SU-DHL-6 (cell line): ENCODE data around the gene SLC25A44.

Experiments used
- H2AFZ ChIP-seq: fragments of 200-600 bp; sonication (generic); 2 replicates; pipeline ENCODE4 v1.6.1; 2014; ENCODE audit warnings: low read depth, mild to moderate bottlenecking, moderate library complexity, mixed read lengths, antibody characterized with exemption, low read length; ENCODE audit not compliant: severe bottlenecking
- H3F3A ChIP-seq: fragments of 200-600 bp; shearing (Covaris generic); 2 replicates; pipeline ENCODE4 v1.6.0; 2016; ENCODE audit warnings: antibody characterized with exemption, mild to moderate bottlenecking; ENCODE audit not compliant: insufficient read depth
- H3K27ac ChIP-seq: fragments of 200-600 bp; sonication (generic); 2 replicates; pipeline ENCODE4 v1.5.1; 2016; ENCODE audit warnings: low read depth, mild to moderate bottlenecking, low read length, moderate library complexity, mixed read lengths
- H3K27me3 ChIP-seq: fragments of 200-600 bp; sonication (generic), shearing (Covaris generic); 2 replicates; pipeline ENCODE4 v1.6.0; 2014; ENCODE audit warnings: mild to moderate bottlenecking, low read length
- H3K36me3 ChIP-seq: fragments of 200-600 bp; sonication (generic); 2 replicates; pipeline ENCODE4 v1.6.1; 2014; ENCODE audit warnings: mild to moderate bottlenecking, low read length, mixed read lengths
- H3K4me2 ChIP-seq: fragments of 300-600, 200-600 bp; shearing (Covaris generic), sonication (generic); 2 replicates; pipeline ENCODE4 v1.6.0; 2014; ENCODE audit warnings: low read length, low read depth, mild to moderate bottlenecking; ENCODE audit not compliant: poor library complexity, severe bottlenecking
- H3K4me3 ChIP-seq: fragments of 200-600 bp; sonication (generic); 2 replicates; pipeline ENCODE4 v1.5.1; 2014; ENCODE audit warnings: antibody characterized with exemption, low read length, mild to moderate bottlenecking, mixed read lengths; ENCODE audit not compliant: insufficient read depth, poor library complexity, severe bottlenecking
- H3K79me2 ChIP-seq: fragments of 200-600 bp; sonication (generic); 2 replicates; pipeline ENCODE4 v1.6.1; 2014; ENCODE audit warnings: mild to moderate bottlenecking, low read length, moderate library complexity; ENCODE audit not compliant: insufficient read depth
- H3K9ac ChIP-seq: fragments of 200-600 bp; sonication (generic); 2 replicates; pipeline ENCODE4 v1.7.0; 2014; ENCODE audit warnings: mild to moderate bottlenecking, low read length
- H3K9me2 ChIP-seq: fragments of 200-600 bp; sonication (generic); replicated peaks from 2 replicates; pipeline ENCODE4 v1.6.1; 2014; ENCODE audit warnings: low read length; ENCODE audit not compliant: insufficient read depth
- H3K9me3 ChIP-seq: fragments of 200-600 bp; sonication (generic); 2 replicates; pipeline ENCODE4 v1.6.1; 2014; ENCODE audit warnings: low read length, mixed read lengths; ENCODE audit not compliant: insufficient read depth
- H4K20me1 ChIP-seq: fragments of 200-600 bp; sonication (generic); 2 replicates; pipeline ENCODE4 v1.6.1; 2014; ENCODE audit warnings: low read depth, mild to moderate bottlenecking, antibody characterized with exemption, low read length, moderate library complexity, mixed read lengths
- EZH2phosphoT487 ChIP-seq: fragments of 200-600 bp; sonication (generic), shearing (Covaris generic); conservative IDR thresholded peaks from 2 replicates; pipeline ENCODE4 v1.6.1; 2018; ENCODE audit warnings: mild to moderate bottlenecking, antibody characterized with exemption, low read length, moderate library complexity, mixed read lengths
- TF ChIP-seq, protein P1 (sequence below): fragments of 200-600 bp; sonication (generic); IDR thresholded peaks from one replicate; pipeline ENCODE4 v1.5.1; 2017; ENCODE audit warnings: antibody characterized with exemption, mild to moderate bottlenecking, low read length, moderate library complexity; ENCODE audit not compliant: insufficient read depth, poor library complexity, severe bottlenecking

The SLC25A44 gene

DNA sequence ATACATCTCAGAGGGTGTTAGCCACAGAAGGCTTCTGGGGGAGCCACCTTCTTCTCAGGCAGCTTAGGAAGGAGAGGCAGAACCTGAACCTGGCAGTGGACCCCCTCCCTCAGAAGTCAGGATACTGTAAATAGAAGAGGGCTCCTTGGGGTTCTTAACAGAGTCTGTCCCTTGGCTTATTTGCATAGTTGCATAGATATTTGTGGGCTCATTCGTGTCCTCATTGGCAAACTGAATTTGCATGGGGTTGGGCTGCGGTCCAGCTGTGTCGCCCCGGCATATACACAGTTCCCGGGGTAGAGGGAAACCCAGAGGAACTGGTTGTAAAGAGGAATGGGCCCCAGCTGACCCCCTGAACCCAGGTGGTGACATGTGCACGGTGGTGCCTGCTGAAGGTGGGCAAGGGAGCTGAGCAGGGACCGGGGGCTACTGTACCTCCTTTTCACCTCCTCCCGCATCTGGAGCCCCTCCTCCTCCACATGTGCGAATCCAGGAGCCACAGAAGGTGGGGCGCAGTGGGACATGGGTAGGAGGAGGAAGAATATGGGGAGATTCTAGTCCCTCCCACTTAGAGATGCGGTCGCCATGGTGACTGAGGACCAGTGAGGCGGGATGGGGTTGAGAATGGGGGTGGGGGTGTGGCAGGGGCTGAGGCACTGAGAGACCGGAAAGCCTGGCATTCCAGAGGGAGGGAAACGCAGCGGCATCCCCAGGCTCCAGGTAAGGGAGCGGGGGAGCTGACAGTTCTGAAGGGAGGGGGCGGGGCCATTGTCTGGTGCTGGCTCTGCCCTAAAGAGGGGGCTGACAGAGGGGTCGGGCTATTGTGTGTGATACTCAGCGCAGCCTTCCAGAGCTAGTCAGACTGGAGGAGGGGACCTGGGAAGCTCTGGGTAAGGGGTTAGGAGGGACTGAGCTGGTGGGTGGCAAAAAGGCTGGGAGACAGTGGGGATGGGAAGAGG is 44.3 kb upstream of the SLC25A44 start:
- no peaks in the 10 kb centered on the region for H3K27me3 ChIP-seq
- H3K9me2 ChIP-seq: no peaks in the 10 kb centered on the region
- H3K36me3 ChIP-seq: no peaks in the 10 kb centered on the region
- peak overlapping the region; percentile 67 for H3K9ac ChIP-seq
- peak overlapping the region; percentile 94 for H3K27ac ChIP-seq
- H3F3A ChIP-seq: peaks cover 61% of the 10 kb centered on the region
- H3K9me3 ChIP-seq: no peaks in the 10 kb centered on the region
- peaks cover 24% of the 10 kb centered on the region for H3K79me2 ChIP-seq
- H4K20me1 ChIP-seq: no peaks in the 10 kb centered on the region
- no peak overlapping the region for H2AFZ ChIP-seq
- H3K4me3 ChIP-seq: peak overlapping the region; percentile 62
- peak overlapping the region; percentile 98 for H3K4me2 ChIP-seq
- TF ChIP-seq, protein P1, sequence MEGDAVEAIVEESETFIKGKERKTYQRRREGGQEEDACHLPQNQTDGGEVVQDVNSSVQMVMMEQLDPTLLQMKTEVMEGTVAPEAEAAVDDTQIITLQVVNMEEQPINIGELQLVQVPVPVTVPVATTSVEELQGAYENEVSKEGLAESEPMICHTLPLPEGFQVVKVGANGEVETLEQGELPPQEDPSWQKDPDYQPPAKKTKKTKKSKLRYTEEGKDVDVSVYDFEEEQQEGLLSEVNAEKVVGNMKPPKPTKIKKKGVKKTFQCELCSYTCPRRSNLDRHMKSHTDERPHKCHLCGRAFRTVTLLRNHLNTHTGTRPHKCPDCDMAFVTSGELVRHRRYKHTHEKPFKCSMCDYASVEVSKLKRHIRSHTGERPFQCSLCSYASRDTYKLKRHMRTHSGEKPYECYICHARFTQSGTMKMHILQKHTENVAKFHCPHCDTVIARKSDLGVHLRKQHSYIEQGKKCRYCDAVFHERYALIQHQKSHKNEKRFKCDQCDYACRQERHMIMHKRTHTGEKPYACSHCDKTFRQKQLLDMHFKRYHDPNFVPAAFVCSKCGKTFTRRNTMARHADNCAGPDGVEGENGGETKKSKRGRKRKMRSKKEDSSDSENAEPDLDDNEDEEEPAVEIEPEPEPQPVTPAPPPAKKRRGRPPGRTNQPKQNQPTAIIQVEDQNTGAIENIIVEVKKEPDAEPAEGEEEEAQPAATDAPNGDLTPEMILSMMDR: no peak
- TF ChIP-seq EZH2phosphoT487: no peak

GRCh38 chr1:156150333-156151011 is 43.4 kb upstream of the SLC25A44 start:
- no peaks in the 10 kb centered on the region for H3K9me3 ChIP-seq
- TF ChIP-seq, protein P1: no peak
- no peak for TF ChIP-seq EZH2phosphoT487
- H3K4me2 ChIP-seq: peak overlapping the region; percentile 98
- H3K4me3 ChIP-seq: peak overlapping the region; percentile 62
- no peaks in the 10 kb centered on the region for H3K27me3 ChIP-seq
- no peaks in the 10 kb centered on the region for H4K20me1 ChIP-seq
- no peaks in the 10 kb centered on the region for H3K36me3 ChIP-seq
- H3K9ac ChIP-seq: peak overlapping the region; percentile 67
- no peak overlapping the region for H2AFZ ChIP-seq
- no peaks in the 10 kb centered on the region for H3K9me2 ChIP-seq
- H3F3A ChIP-seq: peaks cover 61% of the 10 kb centered on the region
- H3K27ac ChIP-seq: peak overlapping the region; percentile 94
- peaks cover 32% of the 10 kb centered on the region for H3K79me2 ChIP-seq

- TF ChIP-seq EZH2phosphoT487: no peak
- TF ChIP-seq, protein P1: no peak
Measured at GRCh38 chr1:156151093-156151688, 42.7 kb upstream of the SLC25A44 start.

More at GRCh38 chr1:156151093-156151688, 42.7 kb upstream of the SLC25A44 start:
- peaks cover 62% of the 10 kb centered on the region for H3F3A ChIP-seq
- no peaks in the 10 kb centered on the region for H3K9me3 ChIP-seq
- H3K9me2 ChIP-seq: no peaks in the 10 kb centered on the region
- peak overlapping the region; percentile 67 for H3K9ac ChIP-seq
- peaks cover 39% of the 10 kb centered on the region for H3K79me2 ChIP-seq
- no peak overlapping the region for H2AFZ ChIP-seq
- no peaks in the 10 kb centered on the region for H3K27me3 ChIP-seq
- H3K4me3 ChIP-seq: peak overlapping the region; percentile 62
- H3K27ac ChIP-seq: peak overlapping the region; percentile 94
- peak overlapping the region; percentile 98 for H3K4me2 ChIP-seq
- no peaks in the 10 kb centered on the region for H3K36me3 ChIP-seq
- H4K20me1 ChIP-seq: no peaks in the 10 kb centered on the region
